Anterior cingulate cortex (tissue), 58 donors: ENCODE data around the gene CREB5.
A peak's percentile ranks its signal among the peaks of the same experiment; 100 is the strongest.

ENCODE experiments used
- DNase-seq, 58 donors: peaks; one replicate each; lab custom pipeline; 2025; lab: John Stamatoyannopoulos, UW

Gene CREB5

GRCh38 chr7:28570970-28571288 lies 158.6 kb downstream of the CREB5 start:
- no peak for DNase-seq

DNA sequence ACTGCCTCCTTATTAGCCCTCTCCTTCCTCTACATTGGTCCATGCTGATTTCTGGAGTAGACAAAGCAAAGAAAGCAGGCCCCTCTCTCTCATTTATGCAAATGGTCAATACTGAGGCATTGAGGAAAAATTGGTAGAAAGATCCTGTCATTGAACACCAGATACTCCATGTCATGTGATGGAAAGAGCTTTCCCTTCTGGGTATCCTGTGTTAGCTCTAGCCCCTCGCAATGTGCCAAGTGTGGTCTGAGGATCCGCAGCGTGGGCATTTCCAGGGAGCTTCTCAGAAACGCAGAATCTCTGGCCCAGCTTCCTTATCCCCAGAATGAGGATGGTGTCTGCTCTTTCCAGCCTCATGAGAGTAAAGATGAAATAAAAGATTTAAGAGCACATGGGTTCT lies 159.1 kb downstream of the CREB5 start:
- no peak for DNase-seq

DNA sequence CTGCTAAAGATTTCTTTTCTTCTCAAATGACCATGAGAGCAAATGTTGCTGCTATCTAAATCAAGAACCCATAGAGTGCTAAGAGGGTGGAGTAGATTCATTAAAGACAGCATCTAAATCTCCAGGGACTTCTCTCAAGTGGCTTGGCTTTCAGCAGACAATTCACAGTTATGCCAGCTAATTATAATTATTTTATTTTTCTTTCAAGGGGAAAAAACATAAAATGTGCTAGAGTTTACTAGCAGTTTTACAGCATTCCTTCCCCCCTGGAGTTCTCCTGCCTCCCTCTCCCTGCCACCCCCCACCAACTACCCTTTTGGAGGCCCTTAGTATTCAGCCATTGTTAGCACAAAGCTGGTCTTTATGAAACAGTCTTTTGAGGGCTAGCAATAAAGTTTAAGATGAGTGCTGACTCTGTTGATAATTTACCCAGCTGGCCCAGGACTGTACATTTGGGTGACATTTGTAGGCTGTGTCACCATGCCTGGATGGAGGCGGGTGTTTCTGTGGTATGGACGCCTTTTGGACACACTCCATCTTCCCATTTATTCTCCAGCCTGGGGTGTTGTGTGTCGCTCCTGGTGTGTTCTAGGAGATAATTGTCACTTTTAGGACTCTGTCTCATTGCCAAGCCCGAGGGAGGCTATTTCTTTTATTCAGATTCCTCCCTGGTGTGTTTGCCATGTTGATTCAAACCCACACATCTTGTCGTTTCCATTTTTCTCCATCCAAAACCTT lies 160.2 kb downstream of the CREB5 start:
- no peak for DNase-seq

DNA sequence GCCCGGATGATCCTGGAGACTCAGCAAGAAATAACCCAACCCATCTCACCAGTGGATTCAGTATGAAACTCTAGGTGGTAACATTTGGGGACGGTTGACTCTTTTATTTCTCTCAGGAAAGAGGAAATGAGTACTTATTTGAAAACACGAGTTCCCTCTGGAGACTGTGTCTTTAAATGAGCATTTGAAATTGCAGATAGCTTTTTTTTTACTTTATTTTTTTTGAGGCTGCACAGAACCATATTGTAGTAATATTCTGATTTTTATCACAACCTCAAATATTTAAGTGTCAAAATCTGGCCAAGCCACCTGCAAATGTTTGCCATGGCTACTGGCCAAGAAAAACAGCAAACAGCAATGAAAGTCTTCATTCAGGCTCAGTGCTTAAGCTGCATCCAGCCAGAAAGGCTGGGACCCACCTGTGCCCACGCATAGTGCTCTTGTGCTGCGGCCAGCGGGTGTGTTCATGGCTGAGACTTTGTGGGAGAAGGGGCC lies 160.8 kb downstream of the CREB5 start:
- peak in 1 of 58 donors; percentile 4 for DNase-seq

DNA sequence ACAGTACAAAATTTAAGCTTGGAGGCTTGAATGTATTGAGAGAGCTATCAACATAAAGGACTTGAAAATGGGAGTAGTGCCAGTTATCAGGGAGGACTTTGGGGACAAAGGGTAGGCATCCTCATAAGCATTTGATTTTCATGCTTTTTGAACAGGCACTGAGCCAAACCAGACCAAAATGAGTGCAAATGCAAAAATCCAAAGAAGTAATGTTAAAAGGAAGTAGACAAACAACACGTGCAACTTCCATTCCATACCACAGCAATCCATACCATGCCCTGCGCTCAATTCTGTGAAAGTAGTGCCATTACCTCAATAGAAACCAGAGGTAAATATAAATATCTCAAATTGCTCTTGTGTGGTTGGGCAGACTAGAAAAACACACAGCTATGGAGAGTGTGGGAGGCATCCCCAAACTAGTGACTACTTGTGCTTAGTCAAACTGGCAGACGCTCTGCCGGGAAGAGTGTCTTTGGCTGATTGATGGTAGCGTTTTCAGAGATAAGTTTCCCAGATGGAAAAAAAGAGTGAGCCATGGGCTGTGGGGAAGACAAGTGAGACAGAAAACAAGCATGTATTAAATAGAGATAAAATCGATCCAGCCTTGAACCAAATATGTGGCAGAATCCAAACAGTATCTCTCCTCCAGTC lies 161.5 kb downstream of the CREB5 start:
- DNase-seq, result peak in 1 of 58 donors; percentile 11

- DNase-seq, result no peak
Measured at GRCh38 chr7:28575241-28575643, 162.9 kb downstream of the CREB5 start.

GRCh38 chr7:28576656-28577055 lies 164.3 kb downstream of the CREB5 start:
- DNase-seq, result no peak

DNA sequence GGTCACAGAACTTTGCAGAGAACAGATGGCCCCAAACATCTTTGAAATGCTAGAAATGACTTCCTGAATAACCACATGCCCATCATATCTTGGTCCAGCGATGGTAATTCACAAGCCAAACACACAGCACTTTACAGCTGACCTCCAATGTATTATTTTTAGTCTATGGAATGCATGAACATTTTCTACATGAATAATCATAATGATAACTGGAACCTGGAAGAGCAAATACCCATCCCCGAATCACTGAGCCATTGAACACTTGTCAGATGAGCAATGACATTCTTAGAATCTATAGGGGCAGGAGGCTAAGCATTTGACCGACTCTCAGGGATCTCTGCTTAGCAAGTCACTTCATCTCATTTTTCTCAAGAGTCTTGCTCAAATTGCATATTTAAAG lies 167.3 kb downstream of the CREB5 start:
- DNase-seq, result no peak

GRCh38 chr7:28580665-28581064 lies 168.3 kb downstream of the CREB5 start:
- no peak for DNase-seq

GRCh38 chr7:28581351-28581750 lies 169.0 kb downstream of the CREB5 start:
- DNase-seq, result no peak

DNA sequence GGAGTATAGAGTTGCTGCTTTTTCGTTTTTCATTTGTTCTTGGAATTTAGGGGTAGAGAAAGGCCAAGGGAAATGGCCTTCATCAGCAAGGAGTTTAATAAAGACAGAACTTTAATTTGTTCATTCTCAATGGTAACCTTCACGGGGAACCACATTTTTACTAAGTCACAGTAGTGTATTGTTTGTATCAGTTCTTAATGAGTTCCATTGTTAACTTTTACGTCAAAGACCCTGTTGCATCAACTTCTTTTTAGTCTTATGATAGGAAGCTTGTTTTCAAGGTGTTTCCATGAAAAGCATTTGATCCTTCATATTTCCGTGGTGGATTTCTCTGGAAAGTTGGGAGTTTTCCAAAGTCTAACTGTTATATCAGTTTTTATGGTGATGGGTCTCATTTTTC lies 169.9 kb downstream of the CREB5 start:
- DNase-seq, result no peak

DNA sequence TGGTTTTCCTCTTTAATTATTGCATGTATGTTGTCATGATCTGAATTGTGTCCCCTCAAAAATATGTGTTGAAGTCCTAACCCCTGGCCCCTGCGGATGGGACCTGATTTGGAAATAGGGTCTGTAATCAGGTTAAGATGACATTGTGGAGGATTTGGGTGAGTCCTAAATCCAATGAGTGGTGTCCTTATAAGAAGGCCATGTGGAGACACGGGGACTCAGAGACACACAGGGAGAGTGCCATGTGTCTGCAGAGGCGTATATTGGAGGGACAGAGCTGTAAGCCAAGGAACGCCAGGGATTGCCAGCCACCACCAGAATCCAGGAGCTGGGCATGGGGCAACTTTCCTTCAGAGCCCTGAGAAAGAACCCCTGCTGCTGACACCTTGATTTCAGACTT lies 171.9 kb downstream of the CREB5 start:
- DNase-seq, result no peak

DNA sequence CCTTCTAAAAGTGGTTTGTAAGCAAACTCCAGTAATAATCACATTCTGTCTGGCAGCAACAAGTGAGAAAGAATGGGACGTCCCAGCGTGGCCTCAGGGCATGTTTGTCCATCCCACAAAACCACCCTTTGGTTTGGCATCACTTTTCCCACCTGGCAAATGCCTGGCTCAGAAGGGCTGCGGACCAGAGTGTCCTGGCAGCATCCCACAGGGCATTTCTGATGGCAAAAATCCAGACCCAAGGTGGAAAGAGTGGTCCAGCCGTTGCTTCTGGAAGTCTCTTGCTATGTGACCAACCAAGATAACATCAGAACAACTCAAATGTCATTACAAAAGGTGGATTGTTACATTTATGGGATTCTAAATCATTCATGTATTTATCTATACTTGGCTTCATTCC lies 174.4 kb downstream of the CREB5 start:
- no peak for DNase-seq

GRCh38 chr7:28587211-28587610 lies 174.9 kb downstream of the CREB5 start:
- no peak for DNase-seq

- no peak for DNase-seq
Measured at GRCh38 chr7:28588602-28589001, 176.3 kb downstream of the CREB5 start.

GRCh38 chr7:28591041-28591674 lies 178.8 kb downstream of the CREB5 start:
- DNase-seq, result no peak

- no peak for DNase-seq
Measured at GRCh38 chr7:28591725-28592349, 179.5 kb downstream of the CREB5 start.

- DNase-seq, result no peak
Measured at GRCh38 chr7:28592861-28593260, 180.5 kb downstream of the CREB5 start.

DNA sequence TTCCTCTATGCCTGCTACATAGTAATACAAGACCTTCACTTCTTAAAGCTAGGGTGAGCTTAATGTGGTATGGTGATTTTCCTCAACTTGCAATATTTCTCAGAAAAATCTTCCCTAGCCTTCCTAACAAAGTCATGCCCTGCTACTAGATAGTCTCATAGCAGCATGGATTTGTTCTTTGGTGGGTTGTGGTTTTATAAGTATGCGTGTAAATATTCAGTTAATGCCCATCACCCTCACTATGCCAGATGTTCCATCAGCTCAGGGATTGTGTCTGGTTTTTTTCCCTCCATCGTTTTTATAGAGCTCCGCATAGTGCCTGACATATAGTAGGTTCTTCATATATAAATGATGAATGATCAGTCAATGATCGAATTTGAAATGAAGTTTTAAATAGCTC lies 182.8 kb downstream of the CREB5 start:
- DNase-seq, result no peak

DNA sequence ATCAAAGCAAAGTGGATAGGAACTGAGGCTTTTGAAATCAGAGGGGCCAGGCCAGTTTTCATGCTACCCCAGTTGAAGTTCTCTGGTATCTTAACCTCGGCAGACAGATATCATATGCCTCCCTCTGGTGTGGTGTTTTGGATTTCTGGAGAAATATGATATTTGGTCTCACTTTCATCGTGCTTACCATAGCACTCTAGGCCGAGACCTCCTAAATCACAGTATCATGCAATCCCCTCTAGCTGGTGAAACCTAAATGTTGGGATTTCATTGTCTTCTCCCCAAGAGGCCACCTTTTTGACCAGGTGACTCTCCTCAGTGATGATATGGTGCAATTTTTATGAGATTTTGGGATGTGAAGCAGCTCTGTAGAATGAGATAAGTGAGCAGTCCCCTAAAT lies 183.5 kb downstream of the CREB5 start:
- no peak for DNase-seq

DNA sequence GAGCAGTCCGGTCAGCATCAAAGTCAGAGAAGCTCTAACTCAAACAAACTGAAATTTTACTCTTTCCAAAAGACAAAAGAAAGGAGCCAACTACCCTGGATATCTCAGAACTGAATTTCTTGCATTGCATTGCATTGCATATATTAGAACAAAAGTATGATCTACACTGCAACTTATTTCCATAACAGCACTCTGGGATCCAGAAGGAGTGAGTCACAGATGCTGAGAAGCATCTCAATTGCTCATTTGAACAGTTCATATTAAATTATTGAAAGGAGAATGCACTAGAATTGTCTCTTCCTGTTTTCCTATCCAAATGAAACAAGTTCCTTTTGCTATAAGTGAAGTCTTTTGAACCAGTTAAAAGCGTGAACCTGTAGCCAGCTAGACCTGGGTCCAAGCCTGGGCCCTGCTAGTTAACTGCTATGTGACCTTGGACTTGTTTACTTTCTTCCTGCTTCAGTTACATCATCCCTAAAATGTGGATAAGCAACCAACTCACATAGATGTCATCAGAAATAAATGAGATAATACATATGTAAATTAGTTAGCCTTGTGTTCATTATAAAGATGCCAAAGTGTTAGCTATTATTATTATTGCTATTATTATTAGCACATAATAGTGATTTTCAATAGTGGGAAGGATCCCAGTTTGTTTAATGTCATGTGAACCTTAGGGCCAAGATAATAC lies 184.1 kb downstream of the CREB5 start:
- peak in 1 of 58 donors; percentile 14 for DNase-seq
